EH (cell line): ENCODE results near the gene FBXL2.
A peak's percentile ranks its signal among the peaks of the same experiment; 100 is the strongest.

ENCODE experiments used
- DNase-seq: peaks from one replicate; pipeline ENCODE4 v3.0.0-alpha.2; 2015; ENCODE audit warnings: low read depth

The FBXL2 gene

DNA sequence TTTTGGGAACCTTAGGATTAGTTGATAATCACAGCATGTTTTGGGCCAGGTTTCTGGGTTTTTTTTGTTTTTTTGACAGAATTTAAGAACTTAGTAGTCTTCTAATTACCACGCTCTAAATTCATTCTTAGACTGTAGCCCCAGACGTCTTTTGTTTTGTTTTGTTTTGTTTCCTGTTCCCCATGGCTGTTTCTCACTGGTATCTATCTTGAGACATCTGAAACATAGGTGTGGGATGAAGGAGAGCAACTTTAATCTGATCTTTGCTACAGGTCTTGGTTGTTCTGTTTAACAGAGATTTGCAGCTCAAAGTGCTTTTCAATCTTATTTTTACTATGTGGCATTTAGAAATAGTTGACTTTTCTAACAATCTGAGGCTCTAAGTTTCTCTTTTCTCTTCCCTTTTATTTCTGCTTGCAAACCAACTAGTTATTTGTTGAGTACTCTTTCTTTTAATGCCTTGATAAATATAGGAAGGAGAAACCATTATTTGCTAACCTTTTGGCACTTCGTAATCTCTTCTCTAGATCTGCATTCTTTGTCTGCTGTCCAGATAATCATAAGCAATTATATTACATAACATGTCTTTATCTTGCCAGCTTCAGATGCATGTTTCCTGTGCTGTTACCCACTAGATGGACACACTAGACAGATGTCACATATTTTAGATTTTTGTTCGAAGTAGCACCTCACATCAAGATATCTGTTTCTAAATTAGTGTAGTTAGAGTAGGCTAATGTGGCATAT is 40.9 kb downstream of the FBXL2 start:
- peak; percentile 52 for DNase-seq

- DNase-seq: no peak
These were observed 41.6 kb downstream of the FBXL2 start for GRCh38 chr3:33318710-33319380.

DNA sequence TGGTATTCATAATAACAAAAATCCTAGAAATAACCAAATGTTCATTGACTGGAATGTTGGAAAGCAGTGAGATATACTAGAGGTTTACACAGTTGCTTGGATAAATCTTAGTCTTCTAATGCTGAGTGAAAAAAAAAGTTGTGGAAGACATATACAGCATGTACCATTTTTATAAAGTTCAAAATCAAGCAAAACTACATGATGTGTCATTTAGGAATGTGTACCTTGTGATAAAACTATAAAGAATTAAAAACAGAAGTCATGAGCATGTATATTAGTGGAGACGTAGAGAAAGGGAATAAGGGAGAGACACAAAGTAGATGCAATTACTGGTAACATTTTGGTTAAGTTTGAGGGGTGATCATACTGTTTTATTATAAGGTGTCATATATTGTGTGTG is 45.2 kb downstream of the FBXL2 start:
- peak; percentile 23 for DNase-seq

GRCh38 chr3:33331414-33331813 is 54.2 kb downstream of the FBXL2 start:
- DNase-seq: peak; percentile 75

DNA sequence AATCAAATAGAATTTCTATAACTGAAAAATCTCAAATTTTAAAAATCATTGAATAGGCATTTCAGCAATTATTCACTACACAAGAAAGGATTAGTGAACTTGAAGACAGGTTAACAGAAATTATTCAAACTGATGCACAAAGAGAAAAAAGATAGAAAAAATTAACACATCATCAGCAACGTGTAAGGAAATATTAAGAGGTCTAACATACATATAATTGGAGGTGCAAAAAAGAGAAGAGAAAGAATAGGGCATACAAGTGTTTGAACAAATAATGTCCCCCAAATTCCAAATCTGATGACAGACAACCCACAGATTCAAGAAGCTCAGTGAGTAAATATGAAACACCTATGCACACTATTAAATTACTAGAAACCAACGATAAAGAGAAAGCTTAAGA is 57.1 kb downstream of the FBXL2 start:
- no peak for DNase-seq

GRCh38 chr3:33338936-33339465 is 61.8 kb downstream of the FBXL2 start:
- peak; percentile 46 for DNase-seq

DNA sequence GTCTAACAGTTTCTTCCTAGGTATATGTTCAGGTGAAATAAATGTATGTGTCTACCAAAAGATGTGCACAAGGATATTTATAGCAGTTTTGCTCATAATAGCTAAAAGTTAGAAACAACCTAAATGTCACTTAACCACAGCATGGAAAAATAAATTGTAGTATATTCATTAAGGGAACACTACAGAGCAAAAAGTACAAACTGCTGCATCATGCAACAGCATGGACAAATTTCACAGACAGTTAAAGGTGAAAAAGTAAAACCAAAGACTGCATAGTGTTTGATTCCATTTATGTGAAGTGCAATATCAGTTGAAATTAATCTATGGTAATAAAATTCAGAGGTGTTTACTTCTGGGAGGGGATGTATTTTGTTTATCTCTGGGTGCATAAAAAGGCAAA is 62.5 kb downstream of the FBXL2 start:
- no peak for DNase-seq

DNA sequence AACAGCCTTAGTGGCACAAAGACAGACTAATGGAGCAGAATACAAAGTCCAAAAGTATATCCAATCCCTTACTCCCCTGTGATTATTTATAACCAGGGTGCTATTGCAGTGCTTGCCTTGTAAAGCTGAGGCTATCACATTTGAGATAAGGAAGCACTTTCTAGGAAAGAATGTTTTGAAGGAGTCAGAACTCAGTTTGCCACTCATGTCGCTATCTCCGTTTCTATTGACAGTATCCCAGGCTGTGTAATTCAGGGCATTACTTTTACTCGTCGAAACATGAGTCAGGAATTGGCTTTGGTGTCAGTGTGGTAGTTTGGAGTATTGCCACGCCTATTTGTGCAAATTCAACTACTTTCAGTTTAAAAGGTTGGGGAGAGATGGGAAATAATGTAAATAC is 78.4 kb downstream of the FBXL2 start:
- DNase-seq: peak; percentile 22

DNA sequence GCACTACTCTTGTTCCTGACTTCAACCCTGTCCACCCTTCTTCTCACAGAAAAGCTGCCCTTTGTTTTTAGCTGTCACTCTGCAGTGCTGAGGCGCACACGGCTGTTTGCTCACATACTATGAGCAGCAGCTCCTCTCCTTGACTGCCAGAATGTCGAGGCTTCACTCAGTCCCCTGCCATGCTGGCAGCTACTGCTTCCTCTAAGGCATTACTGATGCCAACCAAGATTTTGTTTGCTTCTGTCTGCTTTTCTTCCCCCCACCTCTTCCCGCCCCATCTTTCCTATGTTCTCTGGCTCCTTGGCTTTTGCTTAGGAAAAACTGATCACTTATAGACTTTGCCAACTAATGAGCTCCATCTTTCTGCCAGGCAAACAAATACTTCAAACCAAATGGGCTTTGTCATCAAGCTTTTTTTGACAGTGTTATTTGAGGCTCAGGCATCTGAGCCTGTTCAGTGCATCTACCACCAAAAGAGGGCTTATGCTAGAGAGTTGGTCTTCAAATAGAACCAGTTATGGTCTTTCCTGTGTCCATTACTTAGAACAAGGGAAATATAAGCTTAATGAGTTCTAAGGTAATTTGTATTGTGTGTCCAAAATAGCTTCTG is 81.0 kb downstream of the FBXL2 start:
- no peak for DNase-seq

DNA sequence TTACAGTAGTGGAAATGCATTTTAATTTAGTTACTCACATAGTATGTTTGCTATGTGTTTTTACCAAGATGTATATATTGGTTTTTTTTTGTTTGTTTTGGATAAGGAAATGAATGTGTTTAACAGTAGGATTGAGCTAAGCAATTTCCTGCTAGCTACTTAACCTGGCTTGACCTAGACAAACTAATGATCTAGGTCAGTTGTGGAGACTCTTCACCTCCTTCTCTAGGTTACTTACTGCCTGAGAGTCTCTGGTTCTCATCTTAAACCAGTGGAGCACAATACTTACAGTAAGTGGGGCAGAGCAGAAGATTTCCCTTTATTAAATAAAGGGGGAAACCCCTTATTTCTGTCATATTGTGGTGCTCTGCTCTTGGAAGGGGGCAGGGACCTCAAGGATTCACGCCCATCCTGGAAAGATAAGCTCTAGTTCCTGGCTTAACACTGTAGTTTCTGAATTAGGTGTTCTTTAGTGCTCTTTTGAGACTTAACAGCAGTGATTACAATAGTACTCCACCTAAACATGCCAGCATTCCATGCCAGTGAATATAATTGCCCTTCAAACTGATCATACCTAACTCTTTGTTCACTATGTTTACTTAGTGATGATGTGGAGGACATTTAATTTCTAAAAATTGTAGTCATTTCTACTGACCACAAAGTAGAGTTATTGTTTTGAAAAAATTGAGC is 83.0 kb downstream of the FBXL2 start:
- DNase-seq: peak; percentile 82

DNA sequence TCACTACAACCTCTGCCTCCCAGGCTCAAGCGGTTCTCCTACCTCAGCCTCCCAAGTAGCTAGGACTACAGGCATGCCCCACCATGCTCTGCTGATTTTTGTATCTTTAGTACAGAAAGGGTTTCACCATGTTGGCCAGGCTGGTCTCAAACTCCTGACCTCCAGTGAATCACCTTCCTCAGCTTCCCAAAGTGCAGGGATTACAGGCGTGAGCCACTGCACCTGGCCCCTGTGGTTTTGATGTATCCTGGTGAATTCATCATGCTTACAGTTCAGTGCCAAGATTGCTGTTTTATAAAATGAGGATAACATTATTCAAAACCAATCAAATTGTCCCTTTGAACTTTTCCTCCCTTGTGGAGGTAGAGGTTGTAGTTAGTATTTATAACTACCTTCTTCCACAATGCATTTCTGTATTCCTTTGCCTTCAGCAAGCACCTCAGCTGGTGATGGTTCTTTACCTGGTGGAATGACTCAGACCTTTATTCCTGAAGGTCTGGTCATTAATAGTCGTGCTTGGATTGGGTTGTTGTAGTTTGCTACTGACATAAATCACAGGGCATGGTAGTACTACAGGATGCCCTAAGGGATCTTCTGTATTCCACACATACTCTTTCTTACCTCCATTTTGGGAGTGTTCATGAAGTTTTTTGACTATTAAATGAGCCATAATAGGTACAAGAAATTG is 86.0 kb downstream of the FBXL2 start:
- no peak for DNase-seq

- DNase-seq: no peak
These were observed 86.8 kb downstream of the FBXL2 start for GRCh38 chr3:33364060-33364459.

DNA sequence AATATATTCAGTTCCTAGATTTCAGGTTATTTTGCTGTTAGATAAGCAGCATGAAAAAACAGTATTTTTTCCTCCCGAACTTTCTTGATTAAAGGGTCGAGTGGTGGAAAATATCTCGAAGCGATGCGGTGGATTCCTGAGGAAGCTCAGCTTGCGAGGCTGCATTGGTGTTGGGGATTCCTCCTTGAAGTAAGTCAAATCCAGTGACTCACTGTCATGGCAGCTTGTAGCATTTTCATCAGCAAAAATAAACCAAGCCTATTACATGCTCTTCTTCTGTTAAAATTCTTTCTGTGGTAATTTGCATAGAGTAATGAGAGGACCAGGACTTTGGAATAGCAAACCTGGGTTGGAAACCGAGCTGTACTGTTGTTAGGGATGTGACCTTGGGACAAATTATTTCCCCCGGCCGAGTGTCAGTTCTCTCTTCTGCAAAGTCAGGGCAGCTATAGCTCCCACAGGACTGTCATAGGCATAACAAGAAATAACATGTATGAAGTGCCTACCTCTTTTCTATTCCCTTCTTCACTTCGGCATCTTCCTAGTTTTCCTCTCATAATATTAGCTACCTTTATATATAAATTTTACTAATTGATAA is 87.4 kb downstream of the FBXL2 start:
- peak; percentile 76 for DNase-seq

GRCh38 chr3:33372218-33373081 is 95.2 kb downstream of the FBXL2 start:
- peak; percentile 70 for DNase-seq

DNA sequence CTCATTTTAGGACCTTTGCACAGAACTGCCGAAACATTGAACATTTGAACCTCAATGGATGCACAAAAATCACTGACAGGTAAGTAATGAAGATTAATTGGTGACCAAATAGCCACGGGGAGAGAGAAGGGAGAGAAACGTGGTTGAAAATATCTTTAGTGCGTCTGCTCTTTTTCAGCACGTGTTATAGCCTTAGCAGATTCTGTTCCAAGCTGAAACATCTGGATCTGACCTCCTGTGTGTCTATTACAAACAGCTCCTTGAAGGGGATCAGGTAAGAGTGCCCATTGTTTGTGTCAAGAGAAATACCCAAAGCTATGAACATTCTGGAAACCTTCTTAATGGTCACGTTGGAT is 95.8 kb downstream of the FBXL2 start:
- DNase-seq: no peak

- no peak for DNase-seq
These were observed 100.2 kb downstream of the FBXL2 start for GRCh38 chr3:33377489-33377888.

DNA sequence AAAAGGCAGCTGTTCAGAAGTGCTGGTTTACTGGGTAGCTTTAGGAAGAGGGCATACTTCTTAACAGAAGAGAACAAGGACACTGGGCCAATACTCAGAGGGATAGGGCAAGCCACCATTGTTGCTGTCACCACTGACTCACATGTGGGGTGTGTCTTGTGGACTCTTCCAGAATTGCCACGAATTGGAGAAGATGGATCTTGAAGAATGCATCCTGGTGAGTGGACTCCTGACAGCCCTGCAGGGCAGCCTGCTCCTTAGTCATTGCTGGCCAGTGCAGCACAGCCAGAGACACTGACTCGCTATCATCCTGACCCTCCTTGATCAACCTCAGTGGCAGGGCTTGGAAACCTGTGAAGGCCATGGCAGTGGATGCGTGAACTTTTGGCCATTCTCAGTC is 100.7 kb downstream of the FBXL2 start:
- peak; percentile 90 for DNase-seq

GRCh38 chr3:33380653-33381052 is 103.4 kb downstream of the FBXL2 start:
- no peak for DNase-seq

DNA sequence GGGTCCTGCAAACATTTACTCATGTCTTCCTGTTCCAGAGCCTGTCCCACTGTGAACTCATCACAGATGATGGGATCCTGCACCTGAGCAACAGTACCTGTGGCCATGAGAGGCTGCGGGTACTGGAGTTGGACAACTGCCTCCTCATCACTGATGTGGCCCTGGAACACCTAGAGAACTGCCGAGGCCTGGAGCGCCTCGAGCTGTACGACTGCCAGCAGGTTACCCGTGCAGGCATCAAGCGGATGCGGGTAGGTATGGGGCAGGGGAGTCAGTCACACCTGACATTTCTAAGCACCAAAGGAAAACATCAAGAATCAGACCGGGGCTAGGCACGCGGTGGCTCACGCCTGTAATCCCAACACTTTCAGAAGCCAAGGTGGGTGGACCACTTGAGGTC is 106.7 kb downstream of the FBXL2 start:
- DNase-seq: no peak

DNA sequence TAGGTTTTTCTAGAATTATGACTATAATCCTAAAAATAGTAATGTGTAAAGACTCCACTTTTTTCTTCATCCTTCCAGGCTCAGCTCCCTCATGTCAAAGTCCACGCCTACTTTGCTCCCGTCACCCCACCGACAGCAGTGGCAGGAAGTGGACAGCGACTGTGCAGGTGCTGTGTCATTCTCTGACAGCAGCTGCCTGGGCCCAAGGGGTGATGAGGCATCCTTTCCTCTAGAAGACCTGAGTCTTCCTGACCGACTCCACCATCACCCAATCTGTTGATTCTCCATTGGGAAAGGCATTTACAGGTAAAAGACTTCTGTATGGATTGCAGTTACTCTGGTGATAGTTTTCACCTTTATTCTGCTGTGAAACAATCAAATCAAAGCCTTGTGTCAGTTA is 108.2 kb downstream of the FBXL2 start:
- no peak for DNase-seq

DNA sequence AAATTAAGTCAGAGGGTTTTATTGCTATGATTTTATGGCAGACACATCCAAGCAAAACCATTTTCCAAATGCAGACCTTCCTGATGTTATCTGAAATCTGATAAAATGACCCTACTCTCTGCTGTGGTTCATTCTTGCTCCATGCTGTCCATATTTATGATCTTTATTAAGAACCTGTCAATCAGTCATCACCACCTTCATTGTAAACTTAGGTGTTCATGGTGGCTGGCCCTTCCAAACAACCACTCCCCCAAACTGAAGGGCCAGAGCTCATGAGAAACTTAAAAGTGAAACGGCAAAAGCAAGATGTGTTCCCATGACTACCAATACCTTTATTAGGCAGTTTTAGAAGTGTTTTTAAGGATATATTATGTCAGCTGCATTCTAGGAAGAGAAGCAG is 109.4 kb downstream of the FBXL2 start:
- DNase-seq: no peak
